Stimulated activated CD4-positive, alpha-beta T cell treated with anti-CD3 and anti-CD28 coated beads, Interleukin-2, amount 100 ng/mL, for 48 hours (primary cell): Measurements from ENCODE around the gene PCDHGA3.
"Not testable (repeated sequence)": the region's sequence is repeated elsewhere in the genome, so short reads cannot be mapped to it uniquely, and the experiment has no call there.

ENCODE experiments used
- DNase-seq, 2 donors: peaks; one replicate each; pipeline ENCODE4 v3.0.0-alpha.2; 2020

The PCDHGA3 gene

DNA sequence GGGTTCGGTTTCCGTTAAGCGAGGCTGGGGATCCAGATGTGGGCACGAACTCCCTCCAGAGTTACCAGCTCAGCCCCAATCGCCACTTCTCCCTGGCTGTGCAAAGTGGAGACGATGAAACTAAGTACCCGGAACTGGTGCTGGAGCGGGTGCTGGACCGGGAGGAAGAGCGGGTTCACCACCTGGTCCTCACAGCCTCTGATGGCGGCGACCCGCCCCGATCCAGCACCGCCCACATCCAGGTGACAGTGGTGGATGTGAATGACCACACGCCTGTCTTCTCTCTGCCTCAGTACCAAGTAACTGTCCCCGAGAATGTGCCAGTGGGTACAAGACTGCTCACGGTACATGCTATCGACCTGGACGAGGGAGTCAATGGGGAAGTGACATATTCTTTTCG lies 39.7 kb downstream of the PCDHGA3 start:
- no peak for DNase-seq

DNA sequence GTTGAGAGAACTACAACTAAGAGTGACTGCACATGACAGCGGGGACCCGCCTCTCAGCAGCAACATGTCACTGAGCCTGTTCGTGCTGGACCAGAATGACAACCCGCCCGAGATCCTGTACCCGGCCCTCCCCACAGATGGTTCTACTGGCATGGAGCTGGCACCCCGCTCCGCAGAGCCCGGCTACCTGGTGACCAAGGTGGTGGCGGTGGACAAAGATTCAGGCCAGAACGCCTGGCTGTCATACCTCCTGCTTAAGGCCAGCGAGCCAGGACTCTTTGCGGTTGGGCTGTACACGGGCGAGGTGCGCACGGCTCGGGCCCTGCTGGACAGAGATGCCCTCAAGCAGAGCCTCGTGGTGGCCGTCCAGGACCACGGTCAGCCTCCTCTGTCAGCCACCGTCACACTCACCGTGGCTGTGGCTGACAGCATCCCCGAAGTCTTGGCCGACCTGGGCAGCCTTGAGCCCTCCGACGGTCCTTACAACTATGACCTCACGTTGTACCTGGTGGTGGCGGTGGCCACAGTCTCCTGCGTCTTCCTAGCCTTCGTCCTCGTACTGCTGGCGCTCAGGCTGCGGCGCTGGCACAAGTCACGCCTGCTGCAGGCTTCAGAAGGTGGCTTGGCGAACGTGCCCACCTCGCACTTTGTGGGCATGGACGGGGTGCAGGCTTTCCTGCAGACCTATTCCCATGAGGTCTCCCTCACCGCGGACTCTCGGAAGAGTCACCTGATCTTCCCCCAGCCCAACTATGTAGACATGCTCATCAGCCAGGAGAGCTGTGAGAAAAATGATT lies 41.0 kb downstream of the PCDHGA3 start:
- no peak for DNase-seq

DNA sequence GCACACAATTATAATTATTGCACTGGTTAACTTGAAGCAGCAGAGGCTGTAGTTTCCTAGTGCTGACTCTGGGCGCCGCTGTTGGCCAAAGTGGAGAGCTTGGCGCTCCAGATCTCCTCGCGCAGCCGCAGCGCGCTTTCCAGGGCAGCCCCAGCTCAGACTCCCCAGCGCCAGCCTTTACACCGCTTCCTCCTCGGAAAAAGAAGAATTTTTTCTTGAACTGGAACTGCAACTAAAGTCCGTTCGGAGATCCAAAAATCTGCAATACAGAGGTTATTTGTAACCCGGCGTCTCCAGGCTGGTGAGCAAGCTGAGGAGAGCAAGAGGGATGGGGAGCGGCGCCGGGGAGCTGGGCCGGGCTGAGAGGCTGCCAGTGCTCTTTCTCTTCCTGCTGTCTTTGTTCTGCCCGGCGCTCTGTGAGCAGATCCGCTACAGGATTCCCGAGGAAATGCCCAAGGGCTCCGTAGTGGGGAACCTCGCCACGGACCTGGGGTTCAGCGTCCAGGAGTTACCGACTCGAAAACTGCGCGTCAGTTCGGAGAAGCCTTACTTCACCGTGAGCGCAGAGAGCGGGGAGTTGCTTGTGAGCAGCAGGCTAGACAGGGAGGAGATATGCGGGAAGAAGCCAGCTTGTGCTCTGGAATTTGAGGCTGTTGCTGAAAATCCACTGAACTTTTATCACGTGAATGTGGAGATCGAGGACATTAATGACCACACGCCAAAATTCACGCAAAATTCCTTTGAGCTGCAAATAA lies 44.1 kb downstream of the PCDHGA3 start, which contains the start of gene PCDHGB4:
PCDHGB4 (plus strand) TSS at position 142 of the 755 bp plus-strand sequence; CDS start at position 329, 187 bp downstream.
- DNase-seq, result not testable (repeated sequence)

DNA sequence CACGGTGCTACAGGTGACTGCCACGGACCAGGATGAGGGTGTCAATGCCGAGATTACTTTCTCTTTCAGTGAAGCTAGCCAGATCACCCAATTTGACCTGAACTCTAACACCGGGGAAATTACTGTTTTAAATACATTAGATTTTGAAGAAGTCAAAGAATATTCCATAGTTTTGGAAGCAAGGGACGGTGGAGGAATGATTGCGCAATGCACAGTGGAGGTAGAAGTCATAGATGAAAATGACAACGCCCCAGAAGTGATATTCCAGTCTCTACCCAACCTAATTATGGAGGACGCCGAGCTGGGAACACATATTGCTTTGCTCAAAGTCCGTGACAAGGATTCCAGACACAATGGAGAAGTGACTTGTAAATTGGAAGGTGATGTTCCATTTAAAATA lies 45.0 kb downstream of the PCDHGA3 start:
- DNase-seq, result no peak

DNA sequence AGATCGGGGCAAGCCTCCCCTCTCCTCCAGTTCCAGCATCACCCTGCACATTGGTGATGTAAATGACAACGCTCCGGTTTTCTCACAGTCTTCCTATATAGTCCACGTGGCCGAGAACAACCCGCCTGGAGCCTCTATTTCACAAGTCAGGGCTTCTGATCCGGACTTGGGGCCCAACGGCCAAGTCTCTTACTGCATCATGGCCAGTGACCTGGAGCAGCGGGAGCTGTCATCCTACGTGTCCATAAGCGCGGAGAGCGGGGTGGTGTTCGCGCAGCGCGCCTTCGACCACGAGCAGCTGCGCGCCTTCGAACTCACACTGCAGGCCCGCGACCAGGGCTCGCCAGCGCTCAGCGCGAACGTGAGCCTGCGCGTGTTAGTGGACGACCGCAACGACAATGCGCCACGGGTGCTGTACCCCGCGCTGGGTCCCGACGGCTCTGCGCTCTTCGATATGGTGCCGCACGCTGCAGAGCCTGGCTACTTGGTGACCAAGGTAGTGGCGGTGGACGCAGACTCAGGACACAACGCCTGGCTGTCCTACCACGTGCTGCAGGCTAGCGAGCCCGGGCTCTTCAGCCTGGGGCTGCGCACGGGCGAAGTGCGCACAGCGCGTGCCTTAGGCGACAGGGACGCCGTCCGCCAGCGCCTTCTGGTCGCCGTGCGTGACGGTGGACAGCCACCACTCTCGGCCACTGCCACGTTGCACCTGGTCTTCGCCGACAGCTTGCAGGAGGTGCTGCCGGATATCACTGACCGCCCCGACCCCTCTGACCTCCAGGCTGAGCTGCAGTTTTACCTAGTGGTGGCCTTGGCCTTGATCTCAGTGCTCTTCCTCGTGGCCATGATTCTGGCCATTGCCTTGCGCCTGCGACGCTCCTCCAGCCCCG lies 45.8 kb downstream of the PCDHGA3 start:
- DNase-seq, result no peak

DNA sequence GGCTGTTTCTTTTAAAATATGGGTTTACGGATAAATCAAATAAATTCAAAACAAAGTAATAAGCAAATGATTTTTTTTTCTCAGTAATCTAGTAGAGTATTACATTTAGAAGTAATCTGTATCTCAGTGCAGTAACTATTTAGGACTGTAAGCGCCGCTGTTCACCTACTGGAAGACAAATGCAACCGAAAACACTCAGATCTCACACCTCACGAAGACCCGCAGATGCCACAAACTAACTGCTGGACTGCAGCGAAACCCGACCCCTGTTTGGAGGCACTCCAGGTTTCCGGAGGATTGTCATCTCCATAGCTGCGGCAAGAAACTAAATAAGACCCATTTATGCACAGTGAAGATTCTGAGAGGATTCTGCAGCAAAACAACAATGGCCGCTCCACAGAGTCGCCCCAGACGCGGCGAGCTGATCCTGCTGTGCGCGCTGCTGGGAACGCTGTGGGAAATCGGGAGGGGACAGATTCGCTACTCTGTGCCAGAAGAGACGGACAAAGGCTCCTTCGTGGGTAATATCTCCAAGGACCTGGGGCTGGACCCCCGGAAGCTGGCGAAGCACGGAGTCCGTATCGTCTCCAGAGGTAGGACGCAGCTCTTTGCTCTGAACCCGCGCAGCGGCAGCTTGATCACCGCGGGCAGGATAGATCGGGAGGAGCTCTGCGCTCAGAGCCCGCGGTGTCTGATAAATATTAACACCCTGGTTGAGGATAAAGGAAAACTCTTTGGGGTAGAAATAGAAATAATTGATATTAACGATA lies 49.0 kb downstream of the PCDHGA3 start, which contains the start of gene PCDHGA8:
PCDHGA8 (plus strand) TSS at position 205 of the 770 bp plus-strand sequence; CDS start at position 386, 181 bp downstream.
- no peak for DNase-seq

DNA sequence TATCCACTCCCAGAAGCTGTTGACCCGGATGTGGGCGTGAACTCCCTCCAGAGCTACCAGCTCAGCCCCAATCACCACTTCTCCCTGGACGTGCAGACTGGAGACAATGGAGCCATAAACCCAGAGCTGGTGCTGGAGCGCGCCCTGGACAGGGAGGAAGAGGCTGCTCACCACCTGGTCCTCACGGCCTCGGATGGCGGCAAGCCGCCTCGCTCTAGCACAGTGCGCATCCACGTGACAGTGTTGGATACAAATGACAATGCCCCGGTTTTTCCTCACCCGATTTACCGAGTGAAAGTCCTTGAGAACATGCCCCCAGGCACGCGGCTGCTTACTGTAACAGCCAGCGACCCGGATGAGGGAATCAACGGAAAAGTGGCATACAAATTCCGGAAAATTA lies 49.6 kb downstream of the PCDHGA3 start:
- DNase-seq, result no peak

DNA sequence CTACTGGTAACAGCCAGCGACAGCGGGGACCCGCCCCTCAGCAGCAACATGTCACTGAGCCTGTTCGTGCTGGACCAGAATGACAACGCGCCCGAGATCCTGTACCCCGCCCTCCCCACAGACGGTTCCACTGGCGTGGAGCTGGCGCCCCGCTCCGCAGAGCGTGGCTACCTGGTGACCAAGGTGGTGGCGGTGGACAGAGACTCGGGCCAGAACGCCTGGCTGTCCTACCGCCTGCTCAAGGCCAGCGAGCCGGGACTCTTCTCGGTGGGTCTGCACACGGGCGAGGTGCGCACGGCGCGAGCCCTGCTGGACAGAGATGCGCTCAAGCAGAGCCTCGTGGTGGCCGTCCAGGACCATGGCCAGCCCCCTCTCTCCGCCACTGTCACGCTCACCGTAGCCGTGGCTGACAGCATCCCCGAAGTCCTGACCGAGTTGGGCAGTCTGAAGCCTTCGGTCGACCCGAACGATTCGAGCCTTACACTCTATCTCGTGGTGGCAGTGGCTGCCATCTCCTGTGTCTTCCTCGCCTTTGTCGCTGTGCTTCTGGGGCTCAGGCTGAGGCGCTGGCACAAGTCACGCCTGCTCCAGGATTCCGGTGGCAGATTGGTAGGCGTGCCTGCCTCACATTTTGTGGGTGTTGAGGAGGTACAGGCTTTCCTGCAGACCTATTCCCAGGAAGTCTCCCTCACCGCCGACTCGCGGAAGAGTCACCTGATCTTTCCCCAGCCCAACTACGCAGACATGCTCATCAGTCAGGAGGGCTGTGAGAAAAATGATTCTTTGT lies 51.0 kb downstream of the PCDHGA3 start:
- DNase-seq, result not testable (repeated sequence)
